Fibroblast of lung (primary cell): ENCODE measurements around the gene LAMA5. TPM values are rescaled to one million over a fixed set of nuclear protein-coding genes. Genes with fewer than 3 reads are reported as not detected.
A peak's percentile ranks its signal among the peaks of the same experiment; 100 is the strongest.

Experiments used
- DNase-seq, 2 donors: peaks; one replicate each; pipeline versions ENCODE4 v3.0.0 to v3.0.0-alpha.2; 2010; ENCODE audit warnings: low read depth in 2 of 2
- H2AFZ ChIP-seq: 2 replicates; pipeline ENCODE4 v1.5.1; 2012; ENCODE audit warnings: low read length, control low read depth, inconsistent platforms
- H3K27ac ChIP-seq: 2 replicates; pipeline ENCODE4 v1.5.1; 2011; ENCODE audit warnings: low read length, control low read depth; ENCODE audit not compliant: insufficient read depth
- H3K27me3 ChIP-seq: 2 replicates; pipeline ENCODE4 v1.5.1; 2011; ENCODE audit warnings: mild to moderate bottlenecking, low read length; ENCODE audit not compliant: control insufficient read depth, insufficient read depth
- H3K36me3 ChIP-seq: 2 replicates; pipeline ENCODE4 v1.5.1; 2011; ENCODE audit warnings: low read length; ENCODE audit not compliant: control insufficient read depth, insufficient read depth
- H3K4me1 ChIP-seq: 2 replicates; pipeline ENCODE4 v1.5.1; 2011; ENCODE audit warnings: low read length; ENCODE audit not compliant: control insufficient read depth, insufficient read depth; ENCODE audit errors: extremely low read depth
- H3K4me2 ChIP-seq: 2 replicates; pipeline ENCODE4 v1.5.1; 2011; ENCODE audit warnings: low read length, control low read depth; ENCODE audit not compliant: insufficient read depth; ENCODE audit errors: extremely low read depth
- H3K4me3 ChIP-seq, 4 experiments: fragments of 200-600 bp in 1 of 4; sonication (generic) in 1 of 4; replicated peaks in 1 of 4; 2 replicates each; pipeline ENCODE4 v1.5.1; 2011 to 2016; ENCODE audit warnings: low read length in 4 of 4, low read depth in 3 of 4, mild to moderate bottlenecking in 3 of 4, control low read depth in 2 of 4, inconsistent platforms in 1 of 4, mixed read lengths in 1 of 4; ENCODE audit not compliant: insufficient read depth in 1 of 4; ENCODE audit errors: control extremely low read depth in 1 of 4
- H3K79me2 ChIP-seq: 2 replicates; pipeline ENCODE4 v1.5.1; 2012; ENCODE audit warnings: mild to moderate bottlenecking, low read length, inconsistent platforms; ENCODE audit not compliant: control insufficient read depth, insufficient read depth
- H3K9ac ChIP-seq: 2 replicates; pipeline ENCODE4 v1.5.1; 2011; ENCODE audit warnings: mild to moderate bottlenecking, low read length, control low read depth; ENCODE audit not compliant: insufficient read depth
- H3K9me3 ChIP-seq: 2 replicates; pipeline ENCODE4 v1.5.1; 2012; ENCODE audit warnings: low read depth, low read length; ENCODE audit not compliant: control insufficient read depth, insufficient read depth
- H4K20me1 ChIP-seq: 2 replicates; pipeline ENCODE4 v1.5.1; 2011; ENCODE audit warnings: low read length; ENCODE audit not compliant: control insufficient read depth, insufficient read depth; ENCODE audit errors: extremely low read depth
- EZH2 ChIP-seq: IDR thresholded peaks from 2 replicates; pipeline ENCODE4 v1.5.1; 2012; ENCODE audit warnings: low read length, control low read depth, mild to moderate bottlenecking; ENCODE audit errors: missing control alignments
- polyA plus RNA-seq, 2 donors: library from polyadenylated mRNA; depleted of rRNA in 1 of 2; stranded (reverse) in 1 of 2; unstranded in 1 of 2; fragments of >200 nt; gene quantifications; 2 replicates each; pipeline ENCODE4 v1.2.1, GENCODE V29; 2011 to 2012; ENCODE audit warnings: missing spikeins in 1 of 2
- total RNA-seq: library from RNA; depleted of rRNA; stranded (reverse); fragments of >200 nt; gene quantifications from 2 replicates; pipeline ENCODE4 v1.2.1, GENCODE V29; 2014
- TF ChIP-seq, protein P1 (sequence below), 2 donors: IDR thresholded peaks in 1 of 2; conservative IDR thresholded peaks in 1 of 2; 1 replicate in 1 of 2; 2 replicates in 1 of 2; pipeline ENCODE4 v1.5.1; 2011 to 2012; ENCODE audit warnings: low read length in 2 of 2, control low read depth in 1 of 2, inconsistent platforms in 1 of 2, low read depth in 1 of 2, mild to moderate bottlenecking in 1 of 2

Gene LAMA5
- total and polyA plus RNA-seq, 2 donors (not counting 1 experiment from before 2014, with no cell fraction given): 1.5 to 81.6 TPM

DNA sequence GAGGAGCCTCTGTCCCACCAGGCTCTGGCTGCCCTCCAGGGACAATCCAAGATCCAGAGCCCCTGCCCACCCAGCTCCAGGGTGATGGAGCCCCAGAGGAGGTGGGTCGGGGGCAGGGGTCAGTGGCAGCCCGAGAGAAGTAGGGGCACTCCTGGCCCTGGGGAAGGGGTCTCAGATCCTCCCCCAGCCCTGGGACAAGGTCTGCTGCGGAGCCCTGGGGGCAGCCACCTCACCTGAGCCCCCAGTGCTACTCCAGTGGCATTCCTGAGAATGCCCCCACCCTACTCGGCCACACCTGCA is 2.7 kb upstream of the LAMA5 start:
- Histone ChIP-seq H3K36me3 (peaks cover 2% of the 10 kb centered on the region), H3K4me3 (peak overlapping the region in 1 of 4 experiments; percentile 12), H3K27ac (peak overlapping the region; percentile 47), H3K4me2 (peak overlapping the region; percentile 54), H3K79me2 (peaks cover 5% of the 10 kb centered on the region), H3K27me3 (no peaks in the 10 kb centered on the region), H3K9ac (no peak overlapping the region), H3K9me3 (no peaks in the 10 kb centered on the region), H2AFZ (no peak overlapping the region), H4K20me1 (no peaks in the 10 kb centered on the region), H3K4me1 (peaks cover 42% of the 10 kb centered on the region)
- DNase-seq: no peak
- TF ChIP-seq EZH2: no peak
- TF ChIP-seq, protein P1, sequence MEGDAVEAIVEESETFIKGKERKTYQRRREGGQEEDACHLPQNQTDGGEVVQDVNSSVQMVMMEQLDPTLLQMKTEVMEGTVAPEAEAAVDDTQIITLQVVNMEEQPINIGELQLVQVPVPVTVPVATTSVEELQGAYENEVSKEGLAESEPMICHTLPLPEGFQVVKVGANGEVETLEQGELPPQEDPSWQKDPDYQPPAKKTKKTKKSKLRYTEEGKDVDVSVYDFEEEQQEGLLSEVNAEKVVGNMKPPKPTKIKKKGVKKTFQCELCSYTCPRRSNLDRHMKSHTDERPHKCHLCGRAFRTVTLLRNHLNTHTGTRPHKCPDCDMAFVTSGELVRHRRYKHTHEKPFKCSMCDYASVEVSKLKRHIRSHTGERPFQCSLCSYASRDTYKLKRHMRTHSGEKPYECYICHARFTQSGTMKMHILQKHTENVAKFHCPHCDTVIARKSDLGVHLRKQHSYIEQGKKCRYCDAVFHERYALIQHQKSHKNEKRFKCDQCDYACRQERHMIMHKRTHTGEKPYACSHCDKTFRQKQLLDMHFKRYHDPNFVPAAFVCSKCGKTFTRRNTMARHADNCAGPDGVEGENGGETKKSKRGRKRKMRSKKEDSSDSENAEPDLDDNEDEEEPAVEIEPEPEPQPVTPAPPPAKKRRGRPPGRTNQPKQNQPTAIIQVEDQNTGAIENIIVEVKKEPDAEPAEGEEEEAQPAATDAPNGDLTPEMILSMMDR (conservative IDR thresholded peaks at IDR 0.05 in 1 of 2, IDR thresholded peaks at IDR 0.05 in 1 of 2; ENCODE audit: low read depth in 1 of 2, low read length in 2 of 2): no peak

DNA sequence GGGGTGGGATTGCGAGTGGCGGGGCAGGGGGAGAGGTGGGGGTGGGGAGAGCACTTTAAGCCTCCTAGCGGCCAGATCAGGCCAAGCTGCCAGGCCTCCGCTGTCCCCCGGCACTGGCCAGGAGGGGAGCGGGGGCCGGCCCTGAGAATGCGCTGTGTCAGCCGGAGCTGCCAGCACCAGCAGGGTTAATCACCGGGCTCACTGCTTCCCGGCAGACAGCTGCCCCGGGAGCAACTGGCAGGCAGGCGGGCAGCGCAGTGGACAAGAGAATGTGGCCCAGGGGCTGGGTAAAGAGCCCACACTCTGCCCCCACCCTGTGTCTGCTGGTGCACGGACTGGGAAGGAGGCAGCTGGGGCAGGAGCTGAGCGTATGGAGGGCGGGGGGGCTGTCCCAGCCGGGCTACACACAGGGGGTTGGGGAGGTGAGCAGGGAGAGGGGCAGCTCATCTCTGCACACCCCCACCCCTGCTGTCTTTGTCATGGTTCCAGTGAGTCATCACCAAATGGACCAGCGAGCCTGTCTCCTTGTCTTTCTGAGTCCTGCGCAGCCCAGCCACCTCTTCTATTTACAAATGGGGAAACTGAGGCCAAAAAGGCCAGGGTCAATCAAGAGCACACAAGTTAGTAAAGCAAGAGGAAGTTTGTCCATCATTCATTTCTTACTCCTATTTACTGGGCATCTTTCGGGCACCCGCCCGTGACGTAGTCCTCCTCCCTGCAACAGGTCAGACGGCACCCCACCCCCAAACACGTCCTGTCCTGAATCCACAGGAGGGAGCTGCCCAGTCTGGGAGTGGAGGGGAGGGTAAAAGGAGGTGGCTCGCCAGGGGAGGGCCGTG is 2.1 kb upstream of the LAMA5 start:
- TF ChIP-seq, protein P1 (conservative IDR thresholded peaks at IDR 0.05 in 1 of 2, IDR thresholded peaks at IDR 0.05 in 1 of 2; ENCODE audit: low read depth in 1 of 2, low read length in 2 of 2): peak in 1 of 2 donors; percentile 36
- no peak for TF ChIP-seq EZH2
- H3K27ac ChIP-seq: peak overlapping the region; percentile 47

DNA sequence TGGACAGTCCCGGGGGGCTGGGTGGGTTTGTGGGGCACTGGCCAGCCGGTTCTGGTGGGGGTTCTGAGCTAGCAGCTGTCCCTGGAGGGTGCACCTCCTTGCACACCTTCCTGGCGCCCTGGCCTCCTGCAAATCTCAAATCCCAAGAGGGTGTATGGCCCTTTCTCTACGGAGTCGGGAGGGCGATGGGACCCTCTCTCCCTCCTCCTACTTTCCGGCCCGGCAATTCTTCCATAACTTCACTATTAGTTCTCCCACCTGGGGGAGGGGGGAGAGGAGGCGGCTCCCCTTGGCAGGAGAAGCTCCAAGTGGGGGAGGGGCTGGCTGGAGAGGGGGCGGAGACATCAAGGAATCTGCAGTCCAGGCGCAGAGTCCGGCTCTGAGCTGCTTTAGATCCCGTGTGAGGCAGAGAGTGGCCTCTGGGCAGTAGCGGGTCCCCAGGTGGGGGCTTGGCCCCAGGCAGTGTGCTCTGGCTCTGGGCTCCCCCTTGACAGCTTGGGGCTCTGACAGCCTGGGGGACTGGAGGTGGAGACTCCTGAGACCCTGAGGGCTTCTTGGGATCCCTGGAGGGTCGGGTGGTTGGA is 1.4 kb upstream of the LAMA5 start:
- H3K9me3 ChIP-seq: no peaks in the 10 kb centered on the region
- H4K20me1 ChIP-seq: no peaks in the 10 kb centered on the region
- no peaks in the 10 kb centered on the region for H3K27me3 ChIP-seq
- H3K36me3 ChIP-seq: peaks cover 2% of the 10 kb centered on the region
- peaks cover 5% of the 10 kb centered on the region for H3K79me2 ChIP-seq
- no peak overlapping the region for H3K9ac ChIP-seq
- H3K4me2 ChIP-seq: peak overlapping the region; percentile 64
- H2AFZ ChIP-seq: no peak overlapping the region
- DNase-seq: peak in 1 of 2 donors; percentile 43
- peak overlapping the region in 1 of 4 experiments; percentile 50 for H3K4me3 ChIP-seq
- H3K27ac ChIP-seq: no peak overlapping the region
- H3K4me1 ChIP-seq: peaks cover 36% of the 10 kb centered on the region
- no peak for TF ChIP-seq EZH2
- TF ChIP-seq, protein P1 (conservative IDR thresholded peaks at IDR 0.05 in 1 of 2, IDR thresholded peaks at IDR 0.05 in 1 of 2; ENCODE audit: low read depth in 1 of 2, low read length in 2 of 2): no peak

More for the DNA sequence above, 2.1 kb upstream of the LAMA5 start:
- peaks cover 36% of the 10 kb centered on the region for H3K4me1 ChIP-seq
- H3K27me3 ChIP-seq: no peaks in the 10 kb centered on the region
- peak overlapping the region in 1 of 4 experiments; percentile 50 for H3K4me3 ChIP-seq
- peaks cover 5% of the 10 kb centered on the region for H3K79me2 ChIP-seq
- H4K20me1 ChIP-seq: no peaks in the 10 kb centered on the region
- peaks cover 2% of the 10 kb centered on the region for H3K36me3 ChIP-seq
- H3K9me3 ChIP-seq: no peaks in the 10 kb centered on the region
- no peak overlapping the region for H2AFZ ChIP-seq
- no peak overlapping the region for H3K9ac ChIP-seq
- DNase-seq: peak; percentile 51 to 66
- H3K4me2 ChIP-seq: peak overlapping the region; percentile 64
